Activated CD4-positive, alpha-beta memory T cell treated with anti-CD3 and anti-CD28 coated beads, Interleukin-2, amount 10 ng/mL, durations not matched to agents 7 days and 5 days (primary cell): ENCODE measurements around the gene C1R. TPM values are rescaled to one million over a fixed set of nuclear protein-coding genes. Genes with fewer than 3 reads are reported as not detected.
"Not testable (repeated sequence)": the region's sequence is repeated elsewhere in the genome, so short reads cannot be mapped to it uniquely, and the experiment has no call there.

Source experiments
- CTCF ChIA-PET: fragments of 350-600 bp; sonication (Branson Sonifier 250); formaldehyde crosslinking; loops from one replicate; lab custom pipeline; 2021; ENCODE audit warnings: antibody characterized with exemption, inconsistent platforms; lab: Charles Lee
- POLR2A ChIA-PET: fragments of 350-600 bp; sonication (Branson Sonifier 250); formaldehyde crosslinking; loops from one replicate; lab custom pipeline; 2021; ENCODE audit warnings: antibody characterized with exemption; lab: Charles Lee
- DNase-seq: peaks from one replicate; pipeline ENCODE4 v3.0.0-alpha.2; 2020
- H3K27ac Mint-ChIP-seq: one replicate; pipeline ENCODE4 v1.8.0; 2021; ENCODE audit warnings: mild to moderate bottlenecking, mixed read lengths
- H3K27me3 Mint-ChIP-seq: one replicate; pipeline ENCODE4 v1.8.0; 2021; ENCODE audit warnings: mixed read lengths
- H3K36me3 Mint-ChIP-seq: one replicate; pipeline ENCODE4 v1.8.0; 2021; ENCODE audit warnings: low read depth, mixed read lengths
- H3K4me1 Mint-ChIP-seq: one replicate; pipeline ENCODE4 v1.8.0; 2021; ENCODE audit warnings: mixed read lengths
- H3K4me3 Mint-ChIP-seq: one replicate; pipeline ENCODE4 v1.8.0; 2021; ENCODE audit warnings: mild to moderate bottlenecking, mixed read lengths
- H3K9me3 Mint-ChIP-seq: one replicate; pipeline ENCODE4 v1.8.0; 2021; ENCODE audit warnings: mixed read lengths
- total RNA-seq, 2 experiments: library from RNA; stranded (reverse); gene quantifications; one replicate each; pipeline ENCODE4 v1.2.3, GENCODE V29; 2021

The C1R gene
- total RNA-seq, 2 experiments from 2014 or later, result 2.7 to 3.8 TPM

DNA sequence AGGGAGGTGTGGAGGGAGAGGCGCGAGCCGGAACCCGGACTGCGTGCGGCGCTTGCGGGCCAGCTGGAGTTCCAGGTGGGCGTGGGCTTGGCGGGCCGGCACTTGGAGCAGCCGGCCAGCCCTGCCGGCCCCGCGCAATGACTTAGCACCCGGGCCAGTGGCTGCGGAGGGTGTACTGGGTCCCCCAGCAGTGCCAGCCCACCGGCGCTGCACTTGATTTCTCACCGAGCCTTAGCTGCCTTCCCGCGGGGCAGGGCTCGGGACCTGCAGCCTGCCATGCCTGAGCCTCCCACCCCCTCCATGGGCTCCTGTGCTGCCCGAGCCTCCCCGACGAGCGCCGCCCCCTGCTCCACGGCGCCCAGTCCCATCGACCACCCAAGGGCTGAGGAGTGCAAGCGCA lies 54.8 kb downstream of the C1R start:
- H3K9me3 Mint-ChIP-seq, H3K4me1 Mint-ChIP-seq, H3K27me3 Mint-ChIP-seq, DNase-seq, H3K4me3 Mint-ChIP-seq, H3K27ac Mint-ChIP-seq, H3K36me3 Mint-ChIP-seq, CTCF ChIA-PET: not testable (repeated sequence)
- POLR2A ChIA-PET, result interaction anchor here (0.8 kb wide), 1 partner anchor 19 kb away, joined by 3 read pairs; the partner anchor contains the start of gene LPCAT3

DNA sequence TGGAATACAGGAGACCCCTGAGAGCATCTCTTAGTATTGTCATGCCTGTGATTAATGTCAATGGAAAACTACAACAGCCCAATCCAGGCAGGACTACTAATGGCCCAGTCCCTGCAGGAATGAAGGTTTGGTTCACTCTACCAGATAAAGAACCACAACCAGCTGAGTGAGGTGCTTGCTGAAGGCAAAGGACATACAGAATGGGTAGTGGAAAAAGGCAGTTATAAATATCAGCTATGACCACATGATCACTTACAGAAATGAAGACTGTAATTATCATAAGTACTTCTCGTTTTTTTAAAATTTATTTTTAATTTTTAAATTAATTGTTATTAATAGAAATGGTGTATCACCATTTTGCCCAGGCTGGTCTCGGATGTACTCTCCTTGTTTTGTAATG lies 56.8 kb downstream of the C1R start:
- Mint-ChIP-seq H3K27ac (no peak overlapping the region), H3K36me3 (no peaks in the 10 kb centered on the region), H3K9me3 (no peaks in the 10 kb centered on the region), H3K4me1 (peaks cover 6% of the 10 kb centered on the region), H3K27me3 (peaks cover 8% of the 10 kb centered on the region), H3K4me3 (no peak overlapping the region)
- DNase-seq, result no peak
- ChIA-PET POLR2A (no interaction called here), CTCF (no interaction called here)

DNA sequence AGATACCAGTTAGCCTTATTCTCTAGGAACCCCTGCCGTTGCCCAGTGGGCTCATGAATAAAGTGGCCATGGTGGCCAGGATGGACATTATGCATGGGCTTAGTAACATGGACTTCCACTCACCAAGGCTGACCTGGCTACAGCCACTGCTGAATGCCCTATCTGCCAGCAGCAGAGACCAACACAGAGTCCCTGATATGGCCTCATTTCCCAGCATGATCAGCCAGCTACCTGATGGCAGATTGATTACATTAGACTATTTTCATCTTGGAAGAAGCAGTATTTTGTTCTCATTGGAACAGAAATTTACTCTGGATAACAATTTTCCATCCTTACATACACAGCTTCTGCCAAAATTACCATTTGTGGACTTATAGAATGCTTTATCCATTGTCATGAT lies 57.8 kb downstream of the C1R start:
- ChIA-PET CTCF (no interaction called here), POLR2A (interaction anchor here (1.2 kb wide), 1 partner anchor 17 kb away, joined by 3 read pairs; no protein-coding TSS in a partner anchor)
- H3K36me3 Mint-ChIP-seq, result no peaks in the 10 kb centered on the region
- no peak overlapping the region for H3K27ac Mint-ChIP-seq
- no peaks in the 10 kb centered on the region for H3K9me3 Mint-ChIP-seq
- peaks cover 8% of the 10 kb centered on the region for H3K27me3 Mint-ChIP-seq
- H3K4me3 Mint-ChIP-seq, result no peak overlapping the region
- DNase-seq, result no peak
- peaks cover 6% of the 10 kb centered on the region for H3K4me1 Mint-ChIP-seq

DNA sequence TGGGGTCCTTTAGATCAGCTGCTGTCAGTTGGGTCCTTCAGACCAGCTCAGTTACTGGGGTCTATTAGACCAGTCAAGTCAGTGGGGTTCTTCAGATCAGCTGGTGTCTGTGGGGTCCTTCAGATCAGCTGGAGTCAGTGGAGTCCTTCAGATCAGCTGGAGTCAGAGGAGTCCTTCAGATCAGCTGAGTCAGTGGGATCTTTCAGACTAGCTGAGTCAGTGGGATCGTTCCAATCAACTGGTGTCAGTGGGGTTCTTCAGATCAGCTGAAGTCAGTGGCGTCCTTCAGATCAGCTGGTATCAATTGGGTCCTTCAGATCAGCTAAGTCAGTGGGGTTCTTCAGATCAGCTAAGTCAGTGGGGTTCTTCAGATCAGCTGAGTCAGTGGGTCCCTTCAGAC lies 59.3 kb downstream of the C1R start:
- H3K4me3 Mint-ChIP-seq, result no peak overlapping the region

DNA sequence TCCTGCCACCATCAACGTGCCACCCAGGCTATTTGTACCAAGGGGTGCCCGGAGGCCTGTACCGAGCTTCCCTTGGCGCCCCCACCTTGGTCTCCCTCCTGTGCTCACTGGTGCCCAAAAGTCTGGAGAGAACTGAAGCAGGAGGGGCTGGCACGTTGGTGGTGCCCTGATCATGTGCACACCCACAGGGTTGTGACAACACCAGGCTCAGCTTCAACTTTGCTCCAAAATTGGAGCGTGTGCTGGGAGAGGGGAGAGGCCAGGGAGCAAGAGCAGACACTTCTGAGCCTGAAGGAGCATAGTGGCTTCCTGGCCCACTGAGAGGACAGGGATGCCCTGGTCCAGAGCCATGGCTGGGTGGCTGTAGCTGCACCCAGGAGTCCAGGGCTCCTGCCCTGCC lies 60.9 kb downstream of the C1R start:
- no peak for DNase-seq
- no peak overlapping the region for H3K4me3 Mint-ChIP-seq
- ChIA-PET CTCF (interaction anchor here (1.5 kb wide), 1 partner anchor 13 kb away, joined by 4 read pairs; the partner anchor contains the start of gene LPCAT3), POLR2A (interaction anchor here (0.6 kb wide), 1 partner anchor 21 kb away, joined by 3 read pairs; no protein-coding TSS in a partner anchor)
- H3K36me3 Mint-ChIP-seq, result no peaks in the 10 kb centered on the region
- no peak overlapping the region for H3K27ac Mint-ChIP-seq
- H3K4me1 Mint-ChIP-seq, result no peaks in the 10 kb centered on the region
- H3K9me3 Mint-ChIP-seq, result no peaks in the 10 kb centered on the region
- H3K27me3 Mint-ChIP-seq, result peaks cover 8% of the 10 kb centered on the region

More for the DNA sequence above, 59.3 kb downstream of the C1R start:
- CTCF ChIA-PET, result interaction anchor here (0.6 to 1.3 kb wide), 3 partner anchors 8 to 46 kb away, joined by 3 to 4 read pairs (median 3); partner anchors contain the start of gene LPCAT3
- POLR2A ChIA-PET, result interaction anchor here (1.2 to 1.6 kb wide), 3 partner anchors 11 to 90 kb away, joined by 3 to 5 read pairs (median 4); partner anchors contain the start of genes C12orf57 and RNU7-1
- H3K27ac Mint-ChIP-seq, result no peak overlapping the region
- no peaks in the 10 kb centered on the region for H3K9me3 Mint-ChIP-seq
- DNase-seq, result no peak
- H3K4me1 Mint-ChIP-seq, result peaks cover 6% of the 10 kb centered on the region
- no peaks in the 10 kb centered on the region for H3K36me3 Mint-ChIP-seq
- peaks cover 8% of the 10 kb centered on the region for H3K27me3 Mint-ChIP-seq

Other genes with a start within 250 kb of the C1R start
- gene CDCA3, start 241.2 kb downstream of the C1R start, total RNA-seq, result 100 to 1,000 TPM in 1 of 2 experiments, 10 to 100 TPM in 1; 96.5 to 101 TPM
- gene USP5, start 240.3 kb downstream of the C1R start, total RNA-seq, result 100 to 1,000 TPM in 1 of 2 experiments, 10 to 100 TPM in 1; 91.4 to 109 TPM
- gene TPI1, start 224.9 kb downstream of the C1R start, total RNA-seq, result 1,000 to 10,000 TPM; 1,228 to 1,253 TPM
- 10 to 100 TPM; 11.1 to 11.2 TPM for gene SPSB2, start 219.1 kb downstream of the C1R start, total RNA-seq
- gene LRRC23, start 187.6 kb downstream of the C1R start, total RNA-seq, result 1 to 10 TPM; 5.7 to 6.1 TPM
- gene ENO2, start 177.9 kb downstream of the C1R start, total RNA-seq, result 100 to 1,000 TPM; 206 to 207 TPM
- gene ATN1, start 164.5 kb downstream of the C1R start, total RNA-seq, result 10 to 100 TPM; 33.9 to 34.6 TPM
- not detected for gene RNU7-1, start 148.6 kb downstream of the C1R start, total RNA-seq
- gene C12orf57, start 148.4 kb downstream of the C1R start, total RNA-seq, result 100 to 1,000 TPM; 141 TPM
- 100 to 1,000 TPM; 295 to 299 TPM for gene PTPN6, start 141.1 kb downstream of the C1R start, total RNA-seq
- 100 to 1,000 TPM; 194 to 196 TPM for gene PHB2, start 121.8 kb downstream of the C1R start, total RNA-seq
- 10 to 100 TPM; 39.4 to 50.2 TPM for gene EMG1, start 121.5 kb downstream of the C1R start, total RNA-seq
- 10 to 100 TPM; 34.6 to 37.0 TPM for gene LPCAT3, start 74.0 kb downstream of the C1R start, total RNA-seq
- 1 to 10 TPM; 1.7 TPM for gene C1S, start 31.7 kb downstream of the C1R start, total RNA-seq
- 10 to 100 TPM; 26.5 to 28.8 TPM for gene C1RL, start 16.8 kb upstream of the C1R start, total RNA-seq
- 1 to 10 TPM in 1 of 2 experiments, under 1 TPM in 1; 0.86 to 1.8 TPM for gene RBP5, start 36.4 kb upstream of the C1R start, total RNA-seq
- 100 to 1,000 TPM; 148 to 152 TPM for gene CLSTN3, start 37.9 kb upstream of the C1R start, total RNA-seq
- gene PEX5, start 97.2 kb upstream of the C1R start, total RNA-seq, result 10 to 100 TPM; 15.0 to 15.4 TPM
- gene ACSM4, start 211.6 kb upstream of the C1R start, total RNA-seq, result not detected